Measurements from ENCODE around the gene EVX2.

Gene EVX2

GRCh38 chr2:176122052-176122682 is 38.4 kb upstream of the EVX2 start:
- DNase-seq: no peak

DNA sequence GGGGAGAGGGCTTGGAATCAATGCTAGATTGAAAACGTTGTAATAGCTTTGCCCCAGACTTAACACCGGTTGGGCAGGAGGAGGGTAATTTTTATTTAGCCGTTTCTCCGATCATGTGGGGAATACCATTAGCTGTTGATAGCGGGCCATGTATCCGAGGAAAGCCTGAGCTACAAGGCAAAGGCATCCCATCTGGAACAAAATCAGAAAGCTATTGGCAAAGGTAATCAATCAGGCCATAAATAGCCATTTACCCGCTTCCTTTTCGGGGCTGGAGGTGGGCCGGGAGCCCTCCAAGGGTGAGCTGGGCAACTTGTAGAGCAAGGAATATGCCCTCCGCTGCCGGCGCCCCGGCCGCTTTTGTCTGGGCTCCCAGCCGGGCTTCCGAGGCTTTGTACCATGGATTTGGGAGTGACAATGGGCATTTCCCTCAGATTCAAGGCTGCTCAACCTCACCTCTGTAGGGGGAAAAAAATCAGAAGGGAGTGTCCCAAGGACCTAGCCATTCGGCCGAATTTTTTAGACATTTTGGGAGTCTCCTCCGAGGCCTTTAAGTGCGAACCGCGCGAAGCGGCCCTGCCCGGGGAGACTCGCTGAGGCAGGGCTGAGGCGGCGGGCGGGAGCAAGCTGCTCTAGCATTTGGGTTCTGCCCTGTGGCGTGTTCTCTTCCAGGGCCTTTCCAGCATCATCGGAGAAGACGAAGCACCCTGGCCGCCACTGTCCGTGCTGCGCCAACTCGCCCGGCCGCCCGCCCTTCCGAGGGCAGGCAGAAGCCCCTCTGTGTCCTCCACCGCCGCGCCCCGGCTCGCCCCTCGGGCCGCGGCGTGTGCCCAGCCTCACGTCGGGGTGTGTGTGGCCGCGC is 37.7 kb upstream of the EVX2 start:
- no peak for DNase-seq

DNA sequence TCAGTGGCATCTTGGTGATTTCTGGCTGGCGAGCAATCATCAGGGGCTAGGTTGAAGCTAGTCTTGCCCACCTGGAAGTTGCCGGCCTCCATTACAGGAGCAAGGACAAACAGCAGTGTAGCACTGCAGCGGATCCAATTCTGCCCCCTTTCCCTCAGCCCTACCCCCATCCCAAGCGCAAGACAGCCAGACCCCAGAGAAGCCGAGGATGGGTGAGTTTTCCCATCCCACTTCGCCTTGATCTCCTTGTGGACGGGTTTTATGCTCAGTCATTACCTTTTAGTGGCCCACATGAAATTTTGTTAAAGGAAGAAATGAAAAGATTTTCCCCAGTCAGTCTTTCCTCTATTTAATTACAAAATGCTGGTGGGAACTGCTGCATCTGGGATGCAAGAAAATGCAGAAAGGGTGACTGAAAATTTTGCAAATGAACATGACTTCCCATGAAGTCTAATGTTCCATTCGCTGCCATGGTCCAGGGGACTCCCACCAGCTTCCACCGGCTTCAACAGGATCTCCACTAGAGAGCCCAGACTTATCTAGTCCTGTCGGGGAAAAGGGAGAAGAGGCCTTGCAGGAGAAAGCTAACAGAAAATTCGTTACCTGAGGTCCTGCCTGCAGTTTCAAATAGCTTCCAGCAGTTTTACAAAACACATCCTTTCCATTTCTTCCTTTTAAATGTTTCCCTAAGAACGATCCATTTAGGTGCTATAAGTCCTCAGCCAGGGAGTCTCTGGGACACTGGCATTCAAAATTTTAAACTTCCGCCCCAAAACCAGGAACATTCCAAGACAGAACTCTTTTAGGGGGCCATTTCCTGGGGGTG is 36.8 kb upstream of the EVX2 start:
- no peak for DNase-seq

GRCh38 chr2:176118601-176119339 is 35.0 kb upstream of the EVX2 start:
- DNase-seq: no peak

- no peak for DNase-seq
These were observed 34.1 kb upstream of the EVX2 start for GRCh38 chr2:176117823-176118371.

GRCh38 chr2:176117162-176117822 is 33.5 kb upstream of the EVX2 start:
- no peak for DNase-seq

DNA sequence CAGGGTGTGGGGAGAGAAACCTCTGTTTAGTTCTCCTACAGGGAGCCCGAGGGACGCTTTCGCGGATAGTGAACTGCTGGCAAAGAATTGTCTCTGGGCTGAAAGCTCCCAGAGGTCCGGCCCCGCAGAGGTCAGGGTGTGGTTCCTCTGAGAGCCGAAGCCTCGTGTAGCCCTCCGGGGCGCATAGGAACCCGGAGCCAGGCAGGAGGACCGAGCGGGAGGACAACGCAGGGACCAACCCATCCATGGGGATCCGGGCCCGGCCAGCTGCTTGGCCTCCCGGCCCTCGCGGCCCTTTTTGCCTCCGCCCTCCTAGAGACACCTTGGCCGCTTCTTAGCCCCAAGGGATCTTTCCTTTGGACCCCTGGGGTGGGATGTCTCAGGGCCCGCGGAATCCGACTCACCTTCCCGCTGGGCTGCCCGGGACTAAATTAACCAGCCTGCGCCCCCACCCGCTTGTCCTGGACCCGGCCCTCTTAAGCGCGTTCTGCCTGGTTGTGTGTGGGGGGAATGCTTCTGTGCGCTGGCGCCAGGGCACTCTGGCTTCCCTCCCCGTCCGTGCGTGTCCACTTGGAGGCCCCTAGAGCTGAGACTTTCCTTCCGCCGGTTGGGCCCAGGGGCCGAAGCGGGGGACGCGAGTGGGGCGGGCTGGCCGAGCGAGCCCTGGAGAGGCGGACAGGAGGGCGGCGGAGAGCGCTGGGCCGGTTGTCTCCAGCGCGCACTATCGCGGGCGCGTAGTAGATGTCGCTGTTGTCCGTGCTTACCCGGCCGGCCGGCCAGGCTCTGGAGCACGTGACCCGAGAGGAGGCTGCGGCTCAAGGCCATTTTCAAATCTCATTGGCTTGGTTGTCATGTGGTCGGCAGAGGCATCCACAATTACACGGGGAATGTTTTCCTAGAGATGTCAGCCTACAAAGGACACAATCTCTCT is 32.4 kb upstream of the EVX2 start, which contains the start of gene HOXD10:
TSS of gene HOXD10 (plus strand) at position 896 of the 931 bp plus-strand sequence. CDS start 56 bp downstream, outside the sequence.
- no peak for DNase-seq

- DNase-seq: no peak
These were observed 31.3 kb upstream of the EVX2 start for GRCh38 chr2:176114930-176115625.

- DNase-seq: no peak
These were observed 30.6 kb upstream of the EVX2 start for GRCh38 chr2:176114120-176114929.

- no peak for DNase-seq
These were observed 28.9 kb upstream of the EVX2 start for GRCh38 chr2:176112375-176113302.

GRCh38 chr2:176111846-176112374 is 28.1 kb upstream of the EVX2 start:
- no peak for DNase-seq

GRCh38 chr2:176111309-176111663 is 27.5 kb upstream of the EVX2 start:
- no peak for DNase-seq

GRCh38 chr2:176110415-176111308 is 26.9 kb upstream of the EVX2 start:
- DNase-seq: no peak

DNA sequence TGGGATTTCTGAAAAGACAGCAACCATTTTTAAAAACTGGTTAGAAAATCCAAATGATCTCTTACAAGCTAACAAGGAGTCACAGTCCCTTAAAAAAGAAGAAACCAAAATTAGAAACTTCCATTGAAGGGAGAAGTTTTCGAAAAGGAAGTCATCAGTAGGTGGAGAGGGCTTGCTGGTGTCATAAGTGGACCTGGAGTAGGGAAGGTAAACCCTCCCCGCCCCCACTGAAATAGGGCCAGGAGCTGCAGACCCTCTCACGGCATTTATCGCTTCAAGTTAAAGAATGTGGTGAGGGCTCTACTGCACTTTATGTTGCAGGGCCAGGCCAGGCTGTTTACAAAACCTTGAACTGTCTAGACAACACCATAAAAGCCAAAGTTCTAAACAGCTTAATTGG is 26.2 kb upstream of the EVX2 start:
- no peak for DNase-seq

GRCh38 chr2:176109192-176109901 is 25.6 kb upstream of the EVX2 start:
- DNase-seq: no peak

- DNase-seq: no peak
These were observed 24.0 kb upstream of the EVX2 start for GRCh38 chr2:176107731-176108181.

Measured in CD4-positive, alpha-beta T cell treated with Interleukin-1 beta for 1 hour (primary cell).